ENCODE data around the gene MTG2.

DNA sequence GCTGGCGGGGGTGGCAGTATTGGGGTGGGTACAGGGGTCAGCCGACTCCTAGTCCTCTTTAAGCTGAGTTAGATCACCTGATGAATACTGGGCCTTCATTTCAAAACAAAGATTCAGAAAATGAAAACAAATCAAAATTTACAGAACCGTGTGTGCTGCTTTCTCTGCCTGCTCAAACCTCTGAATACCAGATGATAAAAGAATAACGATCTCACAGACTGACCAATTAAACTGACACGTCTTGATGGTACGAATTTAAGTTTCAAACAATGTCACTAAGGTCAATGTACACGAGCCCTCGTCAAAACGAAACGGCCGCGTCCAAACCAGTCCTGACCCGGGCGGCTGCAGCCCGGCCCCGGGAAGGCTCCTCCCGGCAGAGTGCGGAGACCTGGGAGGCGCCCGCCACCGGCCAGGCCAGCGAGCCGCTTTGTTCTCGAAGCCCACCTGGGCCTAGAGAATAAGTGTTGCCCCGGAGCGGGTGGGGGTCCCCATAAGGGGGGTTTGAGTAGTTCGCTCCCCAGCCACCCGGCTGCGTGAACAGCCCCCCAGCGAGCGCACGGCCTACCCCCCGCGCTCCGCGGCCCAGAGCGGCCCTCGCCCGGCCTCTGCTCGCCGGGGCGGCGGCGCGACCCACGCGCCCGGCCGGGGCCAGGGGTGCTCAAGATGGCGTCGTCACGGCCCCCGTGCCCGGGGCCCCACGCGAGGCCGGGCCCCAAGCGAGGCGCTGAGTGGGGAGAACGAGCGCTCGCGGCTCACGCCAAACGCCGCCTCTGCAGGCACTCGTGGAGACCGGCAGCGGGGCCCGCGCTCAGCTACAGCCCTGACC lies 40.4 kb upstream of the MTG2 start:
- no peak for TF ChIP-seq CTCF (IDR thresholded peaks at IDR 0.05)
- TF ChIP-seq POLR2A (IDR thresholded peaks at IDR 0.05) = no peak
